ENCODE measurements around the gene ZCCHC3.
"Not testable (repeated sequence)": the region's sequence is repeated elsewhere in the genome, so short reads cannot be mapped to it uniquely, and the experiment has no call there.

ZCCHC3 gene

DNA sequence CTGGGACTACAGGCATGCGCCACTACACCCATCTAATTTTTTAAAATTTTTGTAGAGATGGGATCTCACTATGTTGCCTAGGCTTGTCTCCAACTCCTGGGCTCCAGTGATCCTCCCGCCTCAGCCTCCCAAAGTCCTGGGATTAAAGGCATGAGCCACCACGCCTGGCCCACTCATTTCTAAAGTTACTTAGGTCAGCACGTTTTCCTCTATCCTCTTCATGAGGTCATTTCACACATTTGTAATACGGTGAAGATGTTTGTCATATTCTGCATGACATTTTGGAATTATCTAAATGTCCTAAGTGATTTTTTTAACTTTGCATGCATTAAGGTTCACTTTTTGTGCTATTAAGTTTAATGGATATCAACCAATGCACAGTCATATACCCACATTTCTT is 16.0 kb downstream of the ZCCHC3 start:
- DNase-seq (ENCODE audit: low spot score), result no peak

DNA sequence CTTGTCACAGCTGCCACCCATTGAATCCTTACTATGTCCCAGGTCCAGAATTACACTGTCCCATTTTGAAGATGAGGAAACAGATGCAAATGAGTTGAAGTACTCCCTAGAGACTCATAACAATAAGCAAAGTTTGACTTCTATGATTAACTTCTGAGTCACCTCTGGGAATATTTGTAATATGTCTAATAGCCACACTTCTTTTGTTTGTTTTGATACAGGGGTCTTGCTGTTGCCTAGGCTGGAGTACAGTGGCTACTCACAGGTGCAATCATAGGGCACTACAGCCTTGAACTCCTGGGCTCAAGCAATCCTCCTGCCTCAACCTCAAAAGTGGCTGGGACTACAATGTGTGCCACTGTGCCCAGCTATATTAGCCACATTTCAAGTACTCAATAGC is 16.6 kb downstream of the ZCCHC3 start:
- DNase-seq (ENCODE audit: low spot score), result no peak

DNA sequence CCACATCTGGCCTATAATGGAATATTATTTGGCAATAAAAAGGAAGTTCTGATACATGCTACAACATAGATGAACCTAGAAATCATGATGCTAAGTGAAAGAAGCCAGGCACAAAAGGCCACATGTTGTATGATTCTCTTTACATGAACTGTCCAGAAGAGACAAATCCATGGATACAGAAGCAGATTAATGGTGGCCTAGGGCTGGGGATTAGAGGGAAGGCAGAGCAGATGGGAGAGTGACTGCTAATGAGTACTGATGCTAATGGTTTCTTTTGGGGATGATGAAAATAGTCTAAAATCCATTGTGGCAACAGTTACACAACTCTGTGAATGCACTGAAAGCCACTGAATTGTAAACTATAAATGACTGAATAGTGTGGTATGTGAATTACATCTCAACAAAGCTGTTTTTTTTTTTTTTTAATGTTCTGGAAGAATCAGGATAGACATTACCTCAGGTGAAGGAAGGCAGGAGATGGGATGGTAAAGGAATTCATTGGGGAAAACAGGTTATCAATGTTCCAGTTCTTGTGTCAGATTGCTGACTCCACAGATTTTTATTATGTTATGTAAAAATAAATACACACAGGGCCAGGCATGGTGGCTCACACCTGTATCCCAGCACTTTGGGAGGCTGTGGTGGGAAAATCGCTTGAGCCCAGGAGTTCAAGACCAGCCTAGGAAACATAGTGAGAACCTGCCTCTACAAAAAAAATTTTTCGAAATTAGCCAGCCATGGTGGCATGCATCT is 19.1 kb downstream of the ZCCHC3 start:
- no peak for DNase-seq (ENCODE audit: low spot score)

DNA sequence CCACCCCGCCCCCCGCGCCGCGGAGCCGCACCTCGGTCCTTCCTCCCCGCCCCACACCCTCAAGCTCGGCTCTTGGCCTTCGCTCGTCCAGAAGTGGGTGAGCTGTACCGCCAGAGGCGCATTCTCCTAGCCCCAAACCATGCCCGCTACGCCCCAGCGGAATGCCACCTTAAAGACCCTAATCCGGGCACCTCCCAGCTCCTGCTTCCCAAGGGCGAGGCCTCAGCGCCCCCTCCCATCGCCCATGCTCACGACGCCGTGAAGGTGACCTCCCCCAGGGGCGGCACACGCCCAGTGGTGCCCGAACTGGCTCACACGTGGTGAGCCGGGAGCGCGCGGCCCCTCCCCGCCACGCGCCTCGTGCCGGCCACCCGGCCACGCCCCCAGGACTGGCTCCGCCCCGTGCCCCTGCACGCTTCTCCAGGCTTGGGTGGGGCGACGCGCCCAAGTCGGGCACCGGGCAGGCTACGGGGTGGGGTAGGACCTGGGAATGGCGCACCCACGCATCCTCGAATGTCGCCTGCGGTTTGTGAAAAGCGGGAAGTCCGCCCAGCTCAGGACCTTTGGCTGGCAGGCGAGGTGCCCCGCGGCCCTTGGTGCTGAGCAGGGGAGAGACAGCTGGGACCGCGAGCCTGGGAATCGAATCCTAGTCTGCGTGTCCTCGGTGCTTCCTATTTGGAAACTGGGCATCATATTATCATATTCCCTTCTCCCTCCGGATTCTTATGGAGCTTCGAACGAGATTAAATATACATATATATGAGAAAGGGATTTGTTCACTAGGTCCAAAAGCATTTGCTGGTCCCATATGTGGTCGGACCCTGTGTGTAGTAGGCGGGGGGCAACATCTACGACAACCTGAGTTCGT is 27.0 kb downstream of the ZCCHC3 start:
- peak; percentile 76 for DNase-seq (ENCODE audit: low spot score)

DNA sequence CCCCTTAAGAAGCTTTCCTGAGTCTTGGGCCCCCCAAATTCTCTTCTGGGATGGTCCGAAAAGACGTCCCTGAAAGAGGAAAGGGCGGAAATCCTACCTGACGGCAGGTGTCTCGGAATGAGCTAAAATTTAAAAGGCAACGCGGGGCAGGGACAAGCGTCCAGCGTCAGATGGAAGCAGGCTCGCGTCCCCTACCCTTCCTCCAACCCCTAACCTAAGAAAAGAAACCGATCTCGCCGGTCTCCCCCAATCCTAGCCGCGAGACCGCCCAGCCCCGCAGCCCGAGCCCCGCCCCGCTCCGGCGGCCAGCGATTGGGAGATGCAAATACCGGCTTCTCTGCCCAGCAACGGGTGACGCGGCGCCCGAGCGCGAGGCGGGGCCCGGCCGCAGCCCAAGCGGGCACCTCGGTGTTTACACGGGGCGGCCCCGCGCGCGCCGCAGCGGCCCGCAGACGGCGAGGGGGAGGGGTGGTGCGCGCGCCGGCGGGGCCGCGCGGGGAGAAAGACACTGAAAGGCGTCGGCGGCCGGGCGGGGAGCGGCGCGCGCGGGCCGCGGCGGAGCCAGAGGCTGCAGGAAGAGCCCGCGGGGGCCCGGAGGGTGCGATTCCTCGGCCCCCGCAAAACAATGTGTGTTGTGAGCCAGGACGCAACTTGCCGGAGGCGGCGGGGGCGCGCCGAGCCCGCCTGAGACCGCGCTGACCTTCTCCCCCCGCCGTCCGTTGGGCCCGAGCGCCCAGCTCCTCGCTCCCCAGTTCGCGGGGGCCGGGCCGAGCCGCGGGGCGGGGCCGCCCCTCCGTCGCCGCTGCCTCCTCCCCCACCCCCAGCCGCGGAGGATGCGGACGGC is 27.9 kb downstream of the ZCCHC3 start, which contains the start of gene SOX12:
TSS of gene SOX12 (plus strand) at position 508 of the 844 bp plus-strand sequence. CDS start 373 bp downstream, outside the sequence.
- DNase-seq (ENCODE audit: low spot score), result peak; percentile 85

DNA sequence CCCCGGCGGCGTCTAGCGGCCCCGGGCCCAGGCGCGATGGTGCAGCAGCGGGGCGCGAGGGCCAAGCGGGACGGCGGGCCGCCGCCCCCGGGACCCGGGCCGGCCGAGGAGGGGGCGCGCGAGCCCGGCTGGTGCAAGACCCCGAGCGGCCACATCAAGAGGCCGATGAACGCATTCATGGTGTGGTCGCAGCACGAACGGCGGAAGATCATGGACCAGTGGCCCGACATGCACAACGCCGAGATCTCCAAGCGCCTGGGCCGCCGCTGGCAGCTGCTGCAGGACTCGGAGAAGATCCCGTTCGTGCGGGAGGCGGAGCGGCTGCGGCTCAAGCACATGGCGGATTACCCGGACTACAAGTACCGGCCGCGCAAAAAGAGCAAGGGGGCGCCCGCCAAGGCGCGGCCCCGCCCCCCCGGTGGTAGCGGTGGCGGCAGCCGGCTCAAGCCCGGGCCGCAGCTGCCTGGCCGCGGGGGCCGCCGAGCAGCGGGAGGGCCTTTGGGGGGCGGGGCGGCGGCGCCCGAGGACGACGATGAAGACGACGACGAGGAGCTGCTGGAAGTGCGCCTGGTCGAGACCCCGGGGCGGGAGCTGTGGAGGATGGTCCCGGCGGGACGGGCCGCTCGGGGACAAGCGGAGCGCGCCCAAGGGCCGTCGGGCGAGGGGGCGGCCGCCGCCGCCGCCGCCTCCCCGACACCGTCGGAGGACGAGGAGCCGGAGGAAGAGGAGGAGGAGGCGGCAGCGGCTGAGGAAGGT is 28.7 kb downstream of the ZCCHC3 start:
- DNase-seq (ENCODE audit: low spot score), result peak; percentile 46

DNA sequence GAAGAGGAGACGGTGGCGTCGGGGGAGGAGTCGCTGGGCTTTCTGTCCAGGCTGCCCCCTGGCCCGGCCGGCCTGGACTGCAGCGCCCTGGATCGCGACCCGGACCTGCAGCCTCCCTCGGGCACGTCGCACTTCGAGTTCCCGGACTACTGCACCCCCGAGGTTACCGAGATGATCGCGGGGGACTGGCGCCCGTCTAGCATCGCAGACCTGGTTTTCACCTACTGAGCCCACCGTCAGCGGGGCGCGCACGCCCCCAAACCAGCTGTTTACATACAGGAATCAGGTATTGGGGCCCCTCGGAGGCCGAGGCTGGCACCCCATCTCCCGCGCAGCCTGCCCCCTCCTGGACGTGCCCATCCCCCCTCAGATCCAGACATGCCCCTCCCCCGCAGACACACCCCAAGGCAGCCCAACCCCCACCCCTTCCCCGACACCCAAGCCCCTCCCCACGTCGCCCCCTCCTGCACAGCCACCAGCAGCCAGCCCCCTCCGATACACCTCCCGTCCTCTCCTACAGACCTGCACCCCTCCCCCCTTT is 29.3 kb downstream of the ZCCHC3 start:
- no peak for DNase-seq (ENCODE audit: low spot score)

DNA sequence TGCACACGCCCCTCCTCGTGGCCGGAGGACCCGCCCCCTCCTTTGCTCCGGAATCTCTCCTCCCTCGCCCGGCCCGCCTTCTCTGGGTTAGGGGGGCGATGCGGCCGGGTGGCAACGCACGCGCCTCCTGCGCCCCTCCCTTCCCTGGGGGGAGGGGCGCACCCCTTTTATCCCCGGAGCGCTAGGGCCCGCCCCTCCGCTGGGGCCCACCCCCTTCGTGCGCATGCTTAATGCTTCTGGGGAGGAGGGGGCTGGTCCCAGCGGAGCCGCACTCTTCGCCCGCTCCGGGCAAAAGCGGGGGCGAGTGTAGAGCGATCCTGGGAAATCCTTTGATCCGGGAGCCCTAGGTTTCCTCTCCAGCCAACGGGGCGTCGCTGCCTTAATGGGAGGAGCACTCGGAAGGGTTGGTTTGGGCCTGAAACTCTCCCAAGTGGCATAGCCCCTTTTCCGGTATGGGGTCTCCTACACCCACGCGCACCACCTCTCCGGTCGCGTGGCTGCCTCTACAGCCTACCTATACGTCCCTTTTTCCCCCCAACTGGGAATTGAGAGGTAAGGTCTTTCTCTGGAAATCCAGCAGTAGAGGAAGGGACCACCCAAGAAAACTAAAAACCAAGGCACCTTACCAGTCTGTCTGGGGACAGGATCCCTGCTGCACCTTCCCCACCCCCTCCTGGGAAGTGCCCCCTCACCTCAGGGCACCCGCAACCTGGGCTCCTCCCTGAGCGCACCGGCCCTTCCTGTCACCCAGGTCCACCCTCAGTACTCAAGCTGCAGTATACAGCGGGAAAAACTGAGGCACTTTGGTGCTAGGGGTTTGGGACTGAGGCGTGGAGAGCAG is 30.0 kb downstream of the ZCCHC3 start:
- DNase-seq (ENCODE audit: low spot score), result peak; percentile 88

DNA sequence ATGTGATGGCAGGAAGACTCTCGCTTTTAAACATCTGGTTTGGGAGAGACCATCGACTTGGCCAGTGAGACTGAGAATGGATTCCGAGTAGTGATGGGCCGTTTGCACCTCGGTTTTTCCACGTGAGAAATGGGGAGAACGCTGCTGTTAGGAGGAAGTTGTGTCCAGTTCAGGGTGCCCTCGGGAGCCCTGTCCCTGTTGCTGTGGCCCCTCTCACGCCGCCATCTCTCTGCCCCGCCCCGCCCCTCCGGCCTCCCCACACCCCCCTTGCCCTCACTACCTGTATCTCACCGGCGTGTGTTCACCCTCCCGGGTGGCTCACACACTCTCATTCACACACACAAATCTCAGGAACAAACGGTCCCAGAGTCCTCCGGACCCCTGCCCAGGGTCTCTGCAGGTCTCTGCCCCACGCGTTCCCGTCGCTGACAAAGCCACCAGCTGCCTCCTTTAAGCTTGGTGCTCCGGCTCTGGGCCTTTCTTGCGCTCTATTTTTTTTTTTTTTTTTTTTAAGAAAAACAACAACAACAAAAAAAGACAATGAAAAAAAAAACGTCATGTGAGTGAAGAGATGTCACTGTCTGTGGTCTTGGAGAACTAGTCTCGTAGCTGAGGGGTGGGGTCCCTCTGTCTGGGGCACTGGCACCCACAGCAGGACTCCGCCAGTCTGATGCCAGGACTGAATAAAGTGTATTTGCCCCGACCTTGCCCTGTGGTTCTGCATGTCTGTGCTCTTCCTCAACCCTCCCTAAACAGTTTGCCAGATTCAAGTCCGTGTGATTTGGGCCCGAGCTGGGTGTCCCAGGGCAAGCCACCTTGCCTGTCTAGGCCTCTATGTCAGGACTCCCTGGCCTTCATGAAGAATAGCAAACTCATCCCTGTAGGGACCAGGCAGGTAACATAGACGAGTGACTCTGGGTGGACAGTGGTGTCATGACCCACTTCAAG is 30.9 kb downstream of the ZCCHC3 start:
- DNase-seq (ENCODE audit: low spot score), result no peak

DNA sequence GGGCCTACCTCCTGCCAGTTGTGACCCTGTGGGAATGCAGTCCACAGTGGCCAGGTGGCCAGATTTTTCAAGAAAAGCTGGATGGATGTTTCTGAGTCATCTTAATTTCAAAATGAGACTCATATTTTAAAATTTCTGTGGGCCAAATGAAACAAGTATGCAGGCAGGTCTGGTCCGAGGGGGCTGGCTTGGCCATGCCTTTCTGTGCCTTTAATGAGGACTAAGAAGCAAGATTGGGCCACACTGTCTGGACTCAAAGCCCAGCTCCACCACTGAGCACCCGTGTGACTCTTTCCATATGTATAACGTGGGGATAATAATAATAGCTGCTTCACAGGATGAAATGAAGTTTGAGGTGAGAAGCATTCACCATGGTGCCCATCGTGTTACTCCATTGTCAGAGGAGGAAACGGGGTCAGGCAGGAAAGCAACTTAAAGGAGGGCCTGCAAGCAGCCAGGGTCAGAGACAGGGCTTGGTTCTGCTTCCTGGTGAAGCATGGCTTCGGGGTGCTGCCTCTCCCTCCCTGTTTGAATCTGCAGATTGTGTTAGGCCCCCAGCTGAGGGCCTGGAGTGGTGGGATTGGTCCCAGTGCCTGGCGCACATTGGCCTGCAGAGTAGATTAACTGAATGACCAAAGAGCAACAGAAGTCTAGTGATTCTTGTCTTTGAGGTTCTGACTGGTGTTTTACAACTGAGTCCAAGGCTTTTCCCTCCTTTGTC is 31.8 kb downstream of the ZCCHC3 start:
- DNase-seq (ENCODE audit: low spot score), result no peak

DNA sequence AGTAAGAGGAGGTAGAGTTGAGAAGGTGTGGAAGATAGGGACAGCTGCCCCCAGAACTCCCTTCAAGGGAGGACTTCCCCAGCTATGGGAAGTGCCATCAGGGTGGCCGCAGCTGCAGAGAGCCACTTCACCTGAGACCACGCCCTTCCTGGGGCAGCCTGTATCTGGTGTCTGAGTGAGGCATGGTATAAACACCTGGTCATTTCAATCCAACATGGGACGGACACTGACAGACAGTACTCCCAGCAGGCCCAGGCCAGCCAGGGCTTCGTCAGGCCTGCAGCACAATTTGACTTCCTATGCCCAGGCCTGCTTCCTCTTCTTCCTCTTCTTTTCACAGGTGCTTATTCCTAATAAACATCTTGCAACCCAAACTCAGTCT is 32.5 kb downstream of the ZCCHC3 start:
- DNase-seq (ENCODE audit: low spot score), result no peak

DNA sequence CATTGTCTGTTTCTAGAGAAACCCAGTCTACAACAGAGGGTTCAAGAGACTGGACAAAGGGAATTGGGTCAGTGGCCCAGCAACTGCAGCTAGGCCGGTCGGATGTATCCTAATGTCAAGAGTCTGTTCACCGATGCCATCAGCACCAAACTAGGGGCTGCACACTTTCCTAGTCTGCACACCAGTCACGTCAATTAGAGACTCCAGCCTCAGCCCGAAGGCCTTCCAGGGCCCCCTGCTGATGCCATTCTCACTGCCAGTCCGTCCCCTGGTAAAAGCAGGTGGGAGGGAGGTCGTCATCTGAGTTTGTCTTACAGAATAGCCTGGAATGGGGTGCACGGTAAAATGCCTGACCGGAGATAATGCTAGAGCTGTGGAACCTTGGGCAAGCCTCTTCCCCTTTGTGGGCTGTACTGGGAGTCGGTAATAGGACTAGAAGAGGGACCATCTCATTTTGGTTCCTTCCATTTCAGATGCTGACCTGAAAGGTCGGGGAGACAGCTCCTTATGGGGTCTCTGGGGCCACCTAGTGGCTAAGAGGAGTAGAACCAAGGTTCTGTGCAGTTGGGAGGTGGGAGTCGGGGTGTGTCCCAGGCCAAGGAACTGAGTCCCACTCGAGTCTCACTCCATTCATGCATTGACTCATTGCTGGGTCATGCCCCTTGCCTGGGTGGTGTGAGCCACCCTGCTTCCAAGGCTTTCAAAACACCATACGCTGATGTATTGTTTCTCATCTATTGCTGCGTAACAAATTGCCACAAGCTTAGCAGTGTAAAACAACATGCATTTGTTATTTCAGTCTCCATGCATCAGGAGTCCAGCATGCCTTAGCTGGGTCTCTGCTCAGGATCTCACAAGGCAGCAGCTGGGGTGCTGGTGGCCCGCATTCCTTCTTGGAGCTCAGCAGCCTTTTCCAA is 33.1 kb downstream of the ZCCHC3 start:
- DNase-seq (ENCODE audit: low spot score), result peak; percentile 71

DNA sequence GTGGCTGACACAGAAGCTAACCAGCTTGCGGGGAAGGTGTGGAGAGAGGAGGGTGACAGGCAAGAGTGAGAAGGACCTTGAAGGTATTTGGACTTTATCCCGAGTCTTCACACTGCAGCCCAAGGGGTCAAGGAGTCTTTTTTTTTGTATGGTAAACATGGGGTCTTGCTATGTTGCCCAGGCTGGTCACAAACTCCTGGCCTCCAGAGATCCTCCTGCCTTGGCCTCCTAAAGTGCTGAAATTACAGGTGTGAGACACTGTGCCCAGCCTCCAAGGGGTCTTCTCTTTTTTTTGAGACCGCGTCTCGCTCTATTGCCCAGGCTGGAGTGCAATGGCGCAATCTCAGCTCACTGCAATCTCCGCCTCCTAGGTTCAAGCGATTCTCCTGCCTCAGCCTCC is 37.2 kb downstream of the ZCCHC3 start:
- DNase-seq (ENCODE audit: low spot score), result no peak

DNA sequence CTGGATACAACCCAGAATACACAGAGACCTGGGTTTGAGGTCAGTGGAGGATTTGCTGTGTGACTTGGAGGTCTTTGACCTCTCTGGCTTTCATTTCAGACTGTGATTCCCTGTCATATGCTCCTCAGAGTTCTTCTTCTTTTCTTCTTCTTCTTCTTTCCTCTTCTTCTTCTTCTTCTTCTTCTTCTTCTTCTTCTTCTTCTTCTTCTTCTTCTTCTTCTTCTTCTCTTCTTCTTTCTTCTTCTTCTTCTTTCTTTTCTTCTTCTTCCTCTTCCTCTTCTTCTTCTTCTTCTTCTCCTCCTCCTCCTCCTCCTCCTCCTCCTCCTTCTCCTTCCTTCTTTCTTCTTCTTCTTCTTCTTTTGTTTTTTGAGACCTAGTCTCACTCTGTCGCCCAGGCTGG is 38.7 kb downstream of the ZCCHC3 start:
- DNase-seq (ENCODE audit: low spot score), result not testable (repeated sequence)

DNA sequence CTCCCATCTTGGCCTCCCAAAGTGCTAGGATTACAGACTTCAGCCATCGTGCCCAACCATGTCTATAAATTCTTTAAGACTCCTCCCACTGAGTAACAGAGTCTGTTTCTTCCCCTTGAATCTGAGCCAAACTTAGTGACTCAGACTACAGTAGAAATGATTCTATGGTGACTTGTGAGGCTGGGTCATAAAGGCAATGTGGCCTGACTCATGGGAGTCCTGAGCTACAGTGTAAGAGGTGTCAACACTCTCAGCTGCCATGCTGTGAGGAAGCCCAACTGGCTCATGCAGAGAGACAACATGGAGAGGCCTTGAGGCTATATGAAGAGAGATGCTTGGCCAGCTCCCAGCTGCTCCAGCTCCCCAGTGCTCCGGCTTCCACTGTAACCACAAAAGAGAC is 44.3 kb downstream of the ZCCHC3 start:
- DNase-seq (ENCODE audit: low spot score), result no peak

DNA sequence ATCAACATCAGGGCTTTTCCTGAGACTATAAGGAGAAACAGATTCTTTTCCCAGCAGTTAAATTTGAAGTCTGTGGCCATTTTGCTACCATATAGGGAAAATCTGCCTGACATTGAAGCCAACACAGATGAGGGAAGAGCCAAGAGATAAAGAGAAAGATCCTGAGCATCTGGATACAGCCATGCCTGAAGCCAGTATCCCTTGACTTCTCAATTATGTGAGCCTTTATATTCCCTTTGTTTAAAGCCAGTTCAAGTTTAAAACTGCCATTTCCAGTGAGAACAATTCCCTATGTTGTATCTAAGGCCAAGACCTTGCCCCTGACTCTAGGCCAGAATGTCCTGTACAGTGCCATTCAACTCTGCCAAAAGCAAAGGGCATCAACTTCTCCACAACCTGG is 45.7 kb downstream of the ZCCHC3 start:
- DNase-seq (ENCODE audit: low spot score), result no peak

DNA sequence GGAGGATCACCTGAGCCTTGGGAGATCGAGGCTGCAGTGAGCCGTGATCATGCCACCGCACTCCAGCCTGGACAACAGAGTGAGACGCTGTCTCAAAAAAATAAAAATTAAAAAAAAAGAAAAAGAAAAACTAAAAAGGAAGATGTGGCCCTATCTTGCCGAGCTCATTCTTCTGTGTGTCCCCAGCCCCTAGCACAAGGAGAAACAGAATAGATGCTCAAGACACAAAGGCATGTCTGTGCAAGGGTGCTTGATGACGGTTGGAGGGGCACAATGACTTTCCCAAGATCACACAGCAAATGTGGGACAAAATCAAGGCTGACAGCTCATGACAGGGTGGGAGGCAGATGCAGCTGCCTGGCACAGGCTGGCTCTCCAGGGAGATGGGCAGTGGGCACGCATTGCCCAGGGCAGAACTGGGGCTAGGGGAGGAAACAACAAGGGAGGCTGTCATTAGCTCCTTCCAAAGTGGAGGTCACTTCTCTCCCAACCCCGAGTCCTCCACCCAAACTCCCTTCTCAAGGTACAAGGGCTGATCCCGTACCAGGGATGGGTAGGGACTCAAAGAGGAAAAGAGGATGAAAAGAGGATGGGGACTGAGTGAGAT is 48.8 kb downstream of the ZCCHC3 start:
- DNase-seq (ENCODE audit: low spot score), result no peak
